HG03066 (cell line): ENCODE measurements around the gene MAMSTR.
"Not testable (repeated sequence)": the region's sequence is repeated elsewhere in the genome, so short reads cannot be mapped to it uniquely, and the experiment has no call there.

ENCODE experiments used
- ATAC-seq: cut with Tn5 transposase; IDR thresholded peaks from one replicate; pipeline ENCODE4 v1.9.1; 2021; ENCODE audit warnings: low read depth; ENCODE audit not compliant: unreplicated experiment

The MAMSTR gene

DNA sequence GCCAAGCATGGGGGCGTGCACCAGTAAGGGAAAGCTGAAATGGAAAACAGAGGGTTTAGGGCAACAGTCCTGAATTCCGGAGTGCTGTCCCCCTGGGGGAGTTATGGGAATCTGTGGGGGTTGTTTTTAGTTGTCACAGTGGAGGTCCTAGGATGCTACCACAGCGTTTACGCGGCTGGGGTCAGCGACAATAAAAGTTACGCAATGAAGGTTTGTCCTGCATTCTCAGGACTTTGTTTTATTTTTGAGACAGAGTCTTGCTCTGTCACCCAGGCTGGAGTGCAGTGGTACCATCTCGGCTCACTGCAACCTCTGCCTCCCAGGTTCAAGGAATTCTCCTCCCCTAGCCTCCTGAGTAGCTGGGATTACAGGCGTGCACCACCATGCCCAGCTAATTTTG is 25.9 kb downstream of the MAMSTR start:
- ATAC-seq: not testable (repeated sequence)

DNA sequence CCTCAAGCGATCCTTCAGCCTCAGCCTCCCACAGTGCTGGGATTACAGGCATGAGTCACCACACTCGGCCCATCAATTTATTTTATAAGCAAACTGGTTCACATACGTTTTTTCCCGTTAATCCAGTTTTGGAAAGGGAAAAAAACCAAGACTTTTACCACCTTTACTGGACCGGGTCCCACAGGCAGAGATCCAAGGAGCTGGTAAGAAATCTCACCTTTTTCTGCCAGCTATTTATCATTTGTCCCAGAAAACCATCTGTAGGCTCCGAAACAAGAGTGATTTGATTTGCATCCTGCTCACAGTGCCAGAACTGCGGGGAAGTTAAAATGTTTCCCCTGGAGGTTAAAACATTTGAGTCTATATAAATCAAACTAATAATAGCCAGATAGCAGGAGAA is 30.1 kb downstream of the MAMSTR start:
- ATAC-seq: no peak

DNA sequence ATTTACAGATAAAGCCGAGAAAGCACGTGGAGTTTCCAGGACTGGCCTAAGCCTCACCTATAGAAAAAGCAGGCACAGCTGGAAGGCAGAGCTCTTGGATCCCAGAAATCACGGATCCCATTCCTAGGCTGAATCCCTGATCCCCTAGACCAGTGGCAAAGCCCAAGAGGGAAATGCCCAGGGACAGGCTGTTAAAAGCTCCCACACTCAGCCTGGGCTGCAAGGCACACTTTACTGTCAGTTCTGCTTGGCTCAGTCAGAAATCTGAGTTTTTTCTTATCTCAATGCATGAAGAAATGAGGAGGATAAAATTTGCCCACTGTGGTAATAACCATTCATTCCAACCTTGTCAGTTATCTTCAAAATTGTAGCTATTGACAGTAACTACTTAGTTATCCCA is 31.7 kb downstream of the MAMSTR start:
- ATAC-seq: no peak

DNA sequence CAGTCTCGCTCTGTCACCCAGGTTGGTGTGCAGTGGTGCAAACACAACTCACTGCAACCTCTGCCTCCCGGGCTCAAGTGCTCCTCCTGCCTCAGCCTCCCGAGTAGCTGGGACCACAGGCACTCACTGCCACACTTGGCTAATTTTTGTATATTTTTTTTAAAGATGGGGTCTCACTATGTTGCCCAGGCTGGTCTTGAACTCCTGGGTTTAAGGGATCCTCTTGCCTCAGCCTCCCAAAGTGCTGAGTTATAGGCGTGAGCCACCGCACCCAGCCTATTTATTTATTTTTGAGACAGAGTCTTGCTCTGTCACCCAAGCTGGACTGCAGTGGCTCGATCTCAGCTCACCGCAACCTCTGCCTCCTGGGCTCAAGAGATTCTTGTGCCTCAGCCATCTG is 32.9 kb downstream of the MAMSTR start:
- not testable (repeated sequence) for ATAC-seq

DNA sequence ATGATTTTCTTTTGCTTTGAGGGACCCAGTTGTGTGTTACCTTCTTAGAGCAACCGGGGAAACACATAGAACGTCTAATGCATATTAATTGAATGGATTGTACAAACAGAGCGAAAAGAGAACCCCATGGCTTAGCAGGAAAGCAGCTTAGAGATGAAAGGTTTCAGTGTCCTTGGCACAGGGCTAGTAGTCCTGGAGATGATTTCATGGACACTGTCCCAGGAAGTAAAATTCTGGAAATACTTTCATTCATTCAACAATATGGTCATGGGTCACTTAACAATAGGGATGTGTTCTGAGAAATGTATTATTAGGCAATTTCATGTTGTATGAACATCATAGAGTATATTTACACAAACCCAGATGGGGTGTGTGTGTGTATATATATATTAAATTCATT is 33.4 kb downstream of the MAMSTR start:
- ATAC-seq: no peak

DNA sequence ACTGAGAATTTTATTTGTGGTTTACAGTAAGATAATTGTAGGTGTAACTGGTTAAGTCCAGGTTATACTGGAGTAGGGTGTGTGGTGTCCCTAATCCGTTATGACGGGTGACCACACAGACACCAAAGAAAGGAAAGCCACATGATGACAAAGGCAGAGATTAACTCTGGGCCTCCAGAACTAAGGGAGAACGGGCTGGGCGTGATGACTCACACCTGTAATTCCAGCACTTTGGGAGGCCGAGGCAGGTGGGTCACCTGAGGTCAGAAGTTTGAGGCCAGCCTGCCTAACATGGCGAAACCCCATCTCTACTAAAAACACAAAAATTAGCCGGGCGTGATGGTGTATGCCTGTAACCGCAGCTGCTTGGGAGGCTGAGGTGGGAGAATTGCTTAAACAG is 33.9 kb downstream of the MAMSTR start:
- ATAC-seq: no peak

DNA sequence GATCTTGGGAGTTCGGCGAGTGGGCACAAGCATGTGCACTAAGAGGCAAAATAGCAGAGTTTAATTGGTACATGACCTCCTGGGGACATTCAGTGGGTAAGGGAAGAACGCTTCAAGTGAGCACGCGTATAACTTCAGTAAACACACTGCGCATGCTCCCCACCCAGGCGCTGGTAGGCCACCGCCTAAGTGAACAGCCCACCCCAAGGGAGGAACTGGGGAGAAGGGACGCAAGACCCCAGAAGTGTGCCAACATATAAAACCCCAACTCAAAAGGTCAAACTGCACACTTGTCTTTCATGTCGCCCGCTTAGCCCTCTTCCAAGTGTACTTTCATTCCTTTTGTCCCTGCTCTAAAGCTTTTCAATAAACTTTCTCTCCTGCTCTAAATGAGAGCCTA is 36.2 kb downstream of the MAMSTR start:
- no peak for ATAC-seq

DNA sequence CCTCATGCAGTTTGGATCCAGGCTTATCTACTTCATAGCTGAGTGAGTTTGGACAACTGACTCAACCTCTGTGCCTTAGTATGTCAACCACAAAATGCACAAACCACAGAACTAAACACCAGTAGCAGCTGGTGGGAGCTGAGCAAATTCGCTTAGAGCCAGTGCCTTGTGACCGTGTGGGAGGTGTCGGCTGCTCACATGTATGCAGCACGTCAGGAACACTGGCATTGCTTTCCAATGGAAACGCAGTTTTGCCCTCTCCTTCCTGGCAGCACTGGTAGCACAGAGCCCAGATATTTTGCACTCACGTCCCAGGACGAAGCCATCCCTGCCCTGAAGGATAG is 38.4 kb downstream of the MAMSTR start:
- no peak for ATAC-seq

DNA sequence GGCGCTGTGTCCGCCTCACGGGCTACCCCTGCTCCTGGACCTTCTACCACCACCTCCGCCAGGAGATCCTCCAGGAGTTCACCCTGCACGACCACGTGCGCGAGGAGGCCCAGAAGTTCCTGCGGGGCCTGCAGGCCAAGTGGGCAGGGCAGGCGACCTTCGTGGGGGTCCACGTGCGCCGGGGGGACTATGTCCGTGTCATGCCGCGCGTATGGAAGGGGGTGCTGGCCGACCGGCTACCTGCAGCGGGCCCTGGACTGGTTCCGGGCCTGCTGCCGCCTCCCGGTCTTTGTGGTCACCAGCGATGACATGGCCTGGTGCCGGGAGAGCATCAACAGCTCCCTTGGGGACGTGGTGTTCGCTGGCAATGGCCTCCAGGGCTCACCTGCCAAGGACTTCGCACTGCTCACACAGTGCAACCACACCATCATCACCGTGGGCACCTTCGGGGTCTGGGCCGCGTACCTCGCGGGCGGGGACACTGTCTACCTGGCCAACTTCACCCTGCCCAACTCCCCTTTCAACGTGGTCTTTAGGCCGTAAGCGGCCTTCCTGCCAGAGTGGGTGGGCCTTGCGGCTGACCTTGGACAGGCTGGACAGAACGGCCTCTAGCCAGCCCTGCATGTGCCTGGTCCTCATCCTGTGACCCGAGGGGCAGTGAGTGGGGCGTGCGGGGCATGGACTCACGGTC is 38.9 kb downstream of the MAMSTR start:
- no peak for ATAC-seq

DNA sequence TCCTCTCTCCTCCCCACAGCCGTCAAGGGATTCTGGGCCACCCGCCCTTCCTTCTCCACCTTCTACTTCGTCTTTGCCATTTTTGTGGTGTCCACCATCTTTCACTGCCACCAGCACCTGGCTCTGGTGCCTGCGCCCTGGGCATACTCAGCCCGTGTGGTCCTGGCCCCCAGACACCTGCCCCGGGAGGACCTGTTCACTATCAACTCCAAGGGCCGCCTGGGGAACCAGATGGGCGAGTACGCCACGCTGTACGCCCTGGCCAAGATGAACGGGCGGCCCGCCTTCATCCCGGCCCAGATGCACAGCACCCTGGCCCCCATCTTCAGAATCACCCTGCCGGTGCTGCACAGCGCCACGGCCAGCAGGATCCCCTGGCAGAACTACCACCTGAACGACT is 39.5 kb downstream of the MAMSTR start:
- not testable (repeated sequence) for ATAC-seq

DNA sequence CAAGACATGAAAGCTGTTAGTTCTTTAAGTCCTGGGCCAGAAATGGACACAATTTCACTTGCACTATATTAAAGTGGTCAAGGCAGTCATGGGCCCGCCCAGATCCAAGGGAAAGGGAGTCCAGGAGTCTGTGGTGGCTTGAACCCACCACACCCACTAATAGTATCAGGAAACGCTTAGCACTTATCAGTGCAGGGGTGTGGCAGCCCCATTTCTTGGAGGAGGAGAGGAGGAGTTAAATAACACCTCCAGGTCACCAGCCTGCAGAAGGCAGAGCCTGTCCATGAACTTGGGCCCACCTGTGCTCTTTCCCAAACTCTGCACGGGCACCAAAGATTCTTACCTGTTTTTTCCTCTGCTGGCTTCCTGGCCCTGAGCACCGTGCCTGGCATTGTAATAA is 41.3 kb downstream of the MAMSTR start:
- no peak for ATAC-seq

DNA sequence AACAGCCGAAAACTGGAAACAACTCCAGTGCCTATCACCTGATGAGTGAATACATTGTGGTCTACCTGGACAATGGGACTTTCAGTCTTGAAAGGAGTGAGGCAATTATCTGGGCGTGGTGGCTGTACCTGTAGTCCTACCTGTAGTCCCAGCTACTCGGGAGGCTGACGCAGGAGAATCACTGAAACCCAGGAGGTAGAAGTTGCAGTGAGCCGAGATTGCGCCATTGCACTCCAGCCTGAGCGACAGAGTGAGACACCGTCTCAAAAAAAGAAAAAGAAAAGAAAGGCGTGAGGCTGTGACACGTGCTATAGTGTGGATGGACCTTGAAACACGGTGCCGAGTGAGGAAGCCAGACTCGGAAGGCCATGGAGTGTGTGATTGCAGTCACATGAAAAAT is 42.6 kb downstream of the MAMSTR start:
- no peak for ATAC-seq

DNA sequence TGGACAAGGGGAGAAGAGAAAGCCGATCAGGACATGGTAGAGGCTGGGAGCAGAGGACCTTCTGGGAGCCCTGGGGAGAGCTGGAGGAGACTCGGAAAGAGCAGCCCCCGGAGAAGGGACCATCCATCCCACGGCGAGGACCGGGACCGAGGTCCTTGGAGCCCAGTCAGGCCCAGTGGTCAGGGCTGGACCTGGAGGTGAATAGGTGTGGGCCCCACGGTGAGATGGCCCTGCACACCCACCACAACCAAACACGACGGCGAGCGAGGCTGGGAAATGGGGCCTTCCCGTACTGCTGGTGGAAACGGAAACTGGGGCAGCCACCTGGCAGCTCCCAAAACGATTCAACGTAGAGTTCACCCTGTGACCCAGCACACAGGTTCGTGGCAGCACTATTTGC is 43.0 kb downstream of the MAMSTR start:
- ATAC-seq: no peak

DNA sequence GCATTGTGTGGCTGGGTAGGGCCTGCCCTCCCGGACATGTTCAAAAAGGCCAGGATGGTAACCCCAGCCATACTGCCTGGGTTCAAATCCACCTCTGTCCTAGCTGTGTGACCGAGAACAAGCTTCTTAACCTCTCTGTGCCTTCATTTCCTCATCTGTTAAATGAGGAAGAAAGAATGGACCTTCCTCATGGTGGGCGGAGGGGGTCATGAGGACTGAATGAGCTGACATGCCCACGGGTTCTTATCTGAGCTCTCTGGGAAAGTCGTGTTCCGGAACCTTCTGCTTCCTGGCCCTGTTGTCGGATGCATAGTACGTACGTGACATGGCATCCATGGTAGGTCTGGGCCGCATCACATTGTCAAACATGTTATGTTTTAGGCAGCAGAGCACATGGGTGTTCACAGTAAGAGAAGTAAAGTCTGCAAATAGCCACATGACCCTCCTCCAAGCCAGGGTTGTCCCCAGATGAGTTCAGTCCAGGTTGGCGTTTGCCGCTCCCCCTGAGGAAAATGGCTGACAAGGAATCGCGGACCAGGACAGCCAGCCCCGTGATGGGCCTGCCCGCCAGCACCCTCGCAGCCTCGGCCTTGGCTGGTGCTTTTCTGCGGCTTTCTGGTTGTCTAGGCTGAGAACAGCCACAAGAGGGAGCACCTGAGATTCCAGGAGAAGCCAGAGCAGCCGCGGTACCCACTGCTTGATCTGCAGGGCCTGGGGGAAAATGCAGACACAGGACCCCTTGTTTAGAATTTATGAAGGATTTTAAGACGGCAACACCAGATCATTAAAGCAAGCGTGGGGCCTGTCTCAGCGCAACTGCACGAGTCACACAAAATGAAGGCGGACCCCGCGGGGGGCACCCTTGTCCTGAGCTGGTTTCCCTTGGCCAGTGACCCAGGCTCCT is 44.4 kb downstream of the MAMSTR start:
- ATAC-seq: no peak

DNA sequence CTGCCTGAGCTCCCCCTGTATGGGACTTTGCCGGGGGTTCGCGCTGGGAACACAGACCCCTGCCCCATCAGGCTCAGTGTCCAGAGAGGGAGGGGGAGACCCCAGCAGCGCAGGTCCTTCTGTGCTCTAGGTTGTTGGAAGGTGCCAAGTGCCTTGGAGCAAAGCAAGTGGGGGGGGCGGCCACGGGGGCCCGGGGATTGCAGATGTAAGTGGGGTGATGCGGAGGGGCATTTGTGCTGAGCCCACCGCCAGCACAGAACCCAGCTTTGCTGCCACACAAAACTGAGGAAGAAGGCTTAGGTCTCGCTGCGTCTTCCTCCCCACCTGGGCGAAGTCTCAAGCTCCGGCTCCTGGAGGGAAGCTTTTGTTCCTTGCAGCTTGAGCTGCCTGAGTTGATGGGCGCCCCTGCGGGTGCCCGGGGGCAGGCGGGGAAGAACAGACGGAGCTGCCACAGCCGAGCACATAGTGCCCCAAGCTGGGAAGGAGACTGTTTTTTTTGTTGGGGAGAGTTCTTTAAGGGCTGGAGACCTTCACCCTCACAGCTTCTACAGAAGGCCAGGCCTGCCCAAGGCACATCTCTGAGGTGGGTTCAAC is 45.2 kb downstream of the MAMSTR start:
- ATAC-seq: no peak

DNA sequence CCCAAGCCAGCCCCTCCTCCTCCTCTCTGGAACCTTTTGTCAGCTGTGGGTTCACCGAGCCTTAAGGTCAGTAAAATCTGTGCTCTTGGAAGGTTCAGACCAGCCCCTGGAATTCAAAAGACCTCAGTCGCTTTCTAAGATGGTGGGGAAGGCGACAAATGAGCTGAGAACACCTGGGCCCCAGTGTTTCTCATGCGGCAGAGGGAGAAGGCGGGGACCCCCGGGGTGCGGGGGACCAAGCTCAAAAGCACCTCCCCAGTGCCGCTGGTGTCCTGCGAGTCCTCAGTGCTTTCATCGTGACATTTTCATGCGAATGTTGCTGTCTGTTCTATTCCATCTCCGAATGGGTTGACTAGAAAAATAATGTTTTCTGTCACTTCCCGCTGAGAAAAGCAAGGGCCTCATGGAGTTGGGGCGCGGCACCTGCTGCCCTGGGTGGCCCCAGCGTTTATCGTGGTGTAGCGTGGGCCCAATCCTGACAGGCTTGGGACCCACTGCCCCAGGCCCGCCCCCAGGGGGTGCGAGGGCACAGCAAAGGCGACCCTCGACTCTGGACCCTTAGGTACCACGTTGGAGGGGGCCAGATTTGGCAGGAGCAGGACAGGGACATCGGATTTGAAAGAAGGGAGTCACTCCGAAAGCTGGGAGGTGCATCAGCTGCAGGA is 46.0 kb downstream of the MAMSTR start:
- ATAC-seq: no peak

DNA sequence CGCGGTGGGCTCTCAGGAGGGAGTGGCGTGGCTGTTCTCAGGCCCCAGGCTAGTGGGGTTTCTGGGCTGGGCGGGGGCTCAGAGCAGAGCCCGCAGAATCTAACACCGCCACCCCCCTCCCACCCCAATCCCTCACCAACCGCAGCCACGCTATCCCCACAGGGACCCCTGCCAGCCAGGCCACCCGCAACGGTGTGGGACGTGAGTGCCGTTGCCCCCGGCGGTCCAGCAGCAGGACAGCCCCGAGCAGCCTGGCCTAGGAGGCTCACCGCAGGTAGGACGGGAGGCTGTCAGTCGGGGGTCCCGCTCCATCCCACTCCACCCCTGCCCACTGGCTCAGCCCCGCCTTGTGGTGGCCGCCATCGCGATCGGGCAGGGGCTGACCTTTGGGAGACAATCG is 46.5 kb downstream of the MAMSTR start, which contains the start of gene NTN5:
Gene NTN5, minus strand, starts transcription at position 24 of the 400 bp plus-strand sequence. CDS start 2,031 bp downstream, outside the sequence.
- ATAC-seq: no peak

DNA sequence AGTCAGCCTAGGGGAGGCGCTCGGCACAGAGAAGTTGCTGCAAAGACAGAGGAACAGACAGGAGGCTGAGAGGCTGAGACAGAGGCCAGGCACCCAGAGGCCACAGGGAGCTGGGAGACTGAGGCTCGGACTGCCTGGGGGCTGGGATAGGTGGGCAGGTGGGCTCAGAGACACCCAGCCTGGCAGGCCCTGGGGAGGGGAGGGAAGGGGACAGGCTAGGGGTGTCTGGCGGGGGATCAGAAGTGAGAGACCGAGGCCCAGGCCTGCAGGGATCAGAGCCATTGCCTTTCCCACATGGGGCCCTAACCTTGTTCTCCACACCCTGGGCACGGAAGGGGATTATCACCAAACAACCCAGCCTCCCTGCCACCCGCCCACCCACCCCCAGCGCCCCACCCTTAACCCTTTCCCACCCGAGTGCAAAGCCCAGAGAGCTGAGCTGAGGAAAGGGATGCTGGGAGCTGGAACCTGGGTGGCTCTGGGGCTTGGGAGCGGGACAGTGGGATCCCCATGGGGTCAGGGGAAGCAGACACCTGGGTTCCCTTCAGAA is 48.0 kb downstream of the MAMSTR start:
- ATAC-seq: no peak

DNA sequence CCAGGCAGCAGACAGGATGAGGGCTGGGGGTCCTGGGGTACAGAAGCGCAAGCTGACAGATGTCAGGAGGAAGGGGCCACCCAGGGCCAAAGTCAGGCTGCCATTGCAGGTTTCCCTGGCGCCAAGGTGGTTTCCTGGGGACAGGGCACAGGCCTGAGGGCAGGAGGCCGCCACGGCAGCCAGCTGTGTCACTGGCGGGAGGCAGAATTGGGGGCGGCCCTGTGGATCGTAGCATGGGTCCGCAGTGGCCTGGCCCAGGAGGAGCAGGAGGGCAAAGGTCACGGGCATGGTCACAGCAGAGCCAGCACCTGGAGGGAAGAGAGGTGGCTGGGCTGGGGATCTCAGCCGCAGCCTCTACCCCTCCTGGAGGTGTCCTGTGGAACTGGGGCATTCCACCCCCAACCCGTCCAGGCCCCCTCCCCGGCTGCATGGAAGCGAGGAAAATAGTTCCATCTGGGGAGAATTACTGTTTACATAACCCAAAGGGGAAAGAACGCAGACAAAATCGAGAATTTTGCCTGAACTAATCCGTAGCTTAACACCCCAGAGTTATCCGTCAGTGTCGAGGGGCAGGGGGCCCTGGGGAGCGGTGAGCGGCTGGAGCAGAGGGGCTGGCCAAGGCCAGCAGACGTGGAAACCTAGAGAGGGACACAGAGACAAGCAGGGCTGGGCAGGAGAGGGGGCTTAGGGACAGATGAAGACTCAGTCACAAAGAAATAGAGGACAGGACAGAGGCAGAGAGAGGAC is 48.7 kb downstream of the MAMSTR start:
- no peak for ATAC-seq
